ENCODE results near the gene PRKAG2. TPM values are rescaled to one million over a fixed set of nuclear protein-coding genes. Genes with fewer than 3 reads are reported as not detected.

Gene PRKAG2
- total RNA-seq, 1 donor from 2014 or later: 130 TPM

DNA sequence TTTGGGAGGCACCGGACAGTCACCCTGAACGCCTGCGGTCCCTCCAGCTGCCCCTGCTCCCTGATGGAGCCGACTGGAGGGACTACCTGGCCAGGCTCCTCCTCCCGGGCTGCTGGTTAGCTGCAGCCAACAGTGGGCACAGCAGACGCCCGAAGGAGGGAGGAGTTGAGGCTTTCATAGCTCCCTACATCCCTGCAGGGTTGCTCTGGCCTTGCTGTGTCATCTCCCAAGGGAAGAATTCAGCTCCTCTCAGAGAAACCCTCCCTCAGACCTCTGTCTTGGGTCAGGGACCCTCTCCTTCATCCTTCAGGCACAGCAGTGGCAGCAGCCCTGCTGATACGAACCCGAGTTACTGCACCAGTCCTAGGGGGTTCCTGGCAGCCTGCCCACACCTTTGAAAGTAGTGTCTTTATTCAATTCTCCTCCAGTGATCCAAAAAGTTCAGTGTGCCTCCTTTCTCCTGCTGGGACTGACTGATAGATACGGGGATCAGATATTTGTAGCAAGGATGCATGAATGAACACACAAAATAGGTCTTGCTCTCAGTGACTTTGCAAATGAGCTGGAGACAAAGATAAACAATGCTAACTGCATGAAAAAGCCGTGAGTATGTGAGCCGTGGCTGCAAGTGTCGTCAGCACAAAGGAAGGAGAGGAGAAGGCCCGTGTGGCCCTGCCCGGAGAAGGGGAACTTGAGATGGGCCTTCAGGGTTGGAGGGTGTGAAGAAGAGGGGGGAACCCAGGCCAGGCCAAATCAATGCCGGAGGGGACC lies 136.6 kb downstream of the PRKAG2 start:
- intact Hi-C loops (cut with micrococcal nuclease): no loop called here

GRCh38 chr7:151738925-151739324 lies 138.0 kb downstream of the PRKAG2 start:
- Histone ChIP-seq H3K36me3 (no peaks in the 10 kb centered on the region), H3K9me3 (replicated peaks) (no peaks in the 10 kb centered on the region), H3K27me3 (ENCODE audit: low read depth) (no peaks in the 10 kb centered on the region), H3K4me3 (no peak overlapping the region), H3K4me1 (peaks cover 50% of the 10 kb centered on the region), H3K27ac (replicated peaks) (no peak overlapping the region)
- intact Hi-C loops (cut with micrococcal nuclease): no loop called here
- no peak for DNase-seq
- TF ChIP-seq, protein P1, sequence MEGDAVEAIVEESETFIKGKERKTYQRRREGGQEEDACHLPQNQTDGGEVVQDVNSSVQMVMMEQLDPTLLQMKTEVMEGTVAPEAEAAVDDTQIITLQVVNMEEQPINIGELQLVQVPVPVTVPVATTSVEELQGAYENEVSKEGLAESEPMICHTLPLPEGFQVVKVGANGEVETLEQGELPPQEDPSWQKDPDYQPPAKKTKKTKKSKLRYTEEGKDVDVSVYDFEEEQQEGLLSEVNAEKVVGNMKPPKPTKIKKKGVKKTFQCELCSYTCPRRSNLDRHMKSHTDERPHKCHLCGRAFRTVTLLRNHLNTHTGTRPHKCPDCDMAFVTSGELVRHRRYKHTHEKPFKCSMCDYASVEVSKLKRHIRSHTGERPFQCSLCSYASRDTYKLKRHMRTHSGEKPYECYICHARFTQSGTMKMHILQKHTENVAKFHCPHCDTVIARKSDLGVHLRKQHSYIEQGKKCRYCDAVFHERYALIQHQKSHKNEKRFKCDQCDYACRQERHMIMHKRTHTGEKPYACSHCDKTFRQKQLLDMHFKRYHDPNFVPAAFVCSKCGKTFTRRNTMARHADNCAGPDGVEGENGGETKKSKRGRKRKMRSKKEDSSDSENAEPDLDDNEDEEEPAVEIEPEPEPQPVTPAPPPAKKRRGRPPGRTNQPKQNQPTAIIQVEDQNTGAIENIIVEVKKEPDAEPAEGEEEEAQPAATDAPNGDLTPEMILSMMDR (IDR thresholded peaks at IDR 0.05; ENCODE audit: borderline replicate concordance): no peak

More for the DNA sequence above, 136.6 kb downstream of the PRKAG2 start:
- Histone ChIP-seq H3K27ac (replicated peaks) (no peak overlapping the region), H3K4me1 (peaks cover 56% of the 10 kb centered on the region), H3K9me3 (replicated peaks) (no peaks in the 10 kb centered on the region), H3K4me3 (no peak overlapping the region), H3K36me3 (no peaks in the 10 kb centered on the region), H3K27me3 (ENCODE audit: low read depth) (no peaks in the 10 kb centered on the region)
- DNase-seq: no peak
- TF ChIP-seq, protein P1 (IDR thresholded peaks at IDR 0.05; ENCODE audit: borderline replicate concordance): no peak

DNA sequence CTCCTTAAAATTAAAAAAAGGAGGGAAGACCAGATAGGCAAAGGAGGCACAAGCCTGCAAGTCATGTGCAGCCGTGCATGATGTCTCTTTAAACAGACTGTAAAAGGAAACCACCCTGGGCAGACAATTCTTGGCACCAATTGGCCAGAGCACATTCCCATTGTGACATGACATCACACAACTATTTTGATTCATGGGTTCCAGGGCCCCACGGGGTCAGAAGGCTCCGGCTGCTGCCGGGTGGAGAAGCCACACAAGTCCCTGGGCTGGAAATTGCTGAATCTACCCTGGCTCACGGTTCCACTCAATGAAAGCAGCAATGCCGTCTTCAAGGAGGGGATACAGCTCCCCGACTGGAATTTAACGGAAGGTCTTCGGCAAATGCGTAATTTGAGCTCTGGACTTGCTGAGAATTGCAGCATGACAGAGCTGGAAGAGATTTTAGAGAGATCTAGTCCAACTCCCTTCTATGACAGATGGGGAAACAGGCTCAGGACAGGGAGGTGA lies 140.5 kb downstream of the PRKAG2 start:
- Histone ChIP-seq H3K27ac (replicated peaks) (peak overlapping the region; percentile 91), H3K4me1 (peaks cover 51% of the 10 kb centered on the region), H3K4me3 (peak overlapping the region; percentile 73), H3K27me3 (ENCODE audit: low read depth) (no peaks in the 10 kb centered on the region), H3K36me3 (no peaks in the 10 kb centered on the region), H3K9me3 (replicated peaks) (no peaks in the 10 kb centered on the region)
- intact Hi-C loops (cut with micrococcal nuclease): no loop called here
- DNase-seq: peak; percentile 72
- TF ChIP-seq, protein P1 (IDR thresholded peaks at IDR 0.05; ENCODE audit: borderline replicate concordance): peak; percentile 20

GRCh38 chr7:151735851-151736402 lies 141.0 kb downstream of the PRKAG2 start:
- Histone ChIP-seq H3K4me1 (peaks cover 57% of the 10 kb centered on the region), H3K27ac (replicated peaks) (peak overlapping the region; percentile 91), H3K4me3 (peak overlapping the region; percentile 73), H3K36me3 (no peaks in the 10 kb centered on the region), H3K27me3 (ENCODE audit: low read depth) (no peaks in the 10 kb centered on the region), H3K9me3 (replicated peaks) (no peaks in the 10 kb centered on the region)
- no peak for DNase-seq
- TF ChIP-seq, protein P1 (IDR thresholded peaks at IDR 0.05; ENCODE audit: borderline replicate concordance): no peak
- intact Hi-C loops (cut with micrococcal nuclease): no loop called here

DNA sequence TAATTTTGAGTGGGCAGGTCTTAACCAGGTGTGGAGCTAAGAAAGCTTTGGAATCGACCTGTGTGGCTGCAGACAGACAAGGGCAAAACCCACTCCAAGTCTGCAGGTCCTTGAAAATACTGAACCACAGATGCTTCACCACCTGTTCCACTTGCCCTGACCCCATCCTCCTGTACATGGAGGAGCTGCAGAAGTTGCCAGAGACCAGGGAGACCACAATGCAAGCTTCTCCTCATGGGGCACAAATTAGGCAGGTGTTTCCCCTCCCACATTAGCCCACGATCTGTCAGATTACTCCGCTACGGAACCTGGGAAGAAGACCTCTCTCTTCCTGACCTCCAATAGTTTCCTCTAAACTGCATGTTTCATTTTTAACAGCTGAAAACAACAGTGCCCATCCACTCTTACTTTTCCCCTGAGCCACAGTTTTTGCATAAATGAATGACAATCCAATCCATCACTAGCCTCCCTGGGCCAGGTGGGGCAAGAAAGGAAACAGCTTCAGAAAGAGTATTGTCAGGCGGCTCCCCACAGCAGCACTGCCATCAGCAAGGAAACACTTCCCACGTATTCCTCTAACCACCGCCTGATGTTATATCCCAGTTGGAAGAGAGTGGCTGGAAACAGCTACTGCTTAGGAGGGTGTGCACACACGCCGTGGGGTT lies 141.6 kb downstream of the PRKAG2 start:
- H3K36me3 ChIP-seq: no peaks in the 10 kb centered on the region
- H3K4me1 ChIP-seq: peaks cover 63% of the 10 kb centered on the region
- H3K9me3 ChIP-seq (replicated peaks): no peaks in the 10 kb centered on the region
- intact Hi-C loops (cut with micrococcal nuclease): no loop called here
- DNase-seq: no peak
- peak overlapping the region; percentile 73 for H3K4me3 ChIP-seq
- peak overlapping the region; percentile 91 for H3K27ac ChIP-seq (replicated peaks)
- H3K27me3 ChIP-seq (ENCODE audit: low read depth): no peaks in the 10 kb centered on the region
- TF ChIP-seq, protein P1 (IDR thresholded peaks at IDR 0.05; ENCODE audit: borderline replicate concordance): no peak
